ENCODE measurements around the gene DPYSL3. TPM values are rescaled to one million over a fixed set of nuclear protein-coding genes. Genes with fewer than 3 reads are reported as not detected.

Gene DPYSL3
- total and polyA plus RNA-seq, 4 donors, result 200 to 624 (median 447) TPM

DNA sequence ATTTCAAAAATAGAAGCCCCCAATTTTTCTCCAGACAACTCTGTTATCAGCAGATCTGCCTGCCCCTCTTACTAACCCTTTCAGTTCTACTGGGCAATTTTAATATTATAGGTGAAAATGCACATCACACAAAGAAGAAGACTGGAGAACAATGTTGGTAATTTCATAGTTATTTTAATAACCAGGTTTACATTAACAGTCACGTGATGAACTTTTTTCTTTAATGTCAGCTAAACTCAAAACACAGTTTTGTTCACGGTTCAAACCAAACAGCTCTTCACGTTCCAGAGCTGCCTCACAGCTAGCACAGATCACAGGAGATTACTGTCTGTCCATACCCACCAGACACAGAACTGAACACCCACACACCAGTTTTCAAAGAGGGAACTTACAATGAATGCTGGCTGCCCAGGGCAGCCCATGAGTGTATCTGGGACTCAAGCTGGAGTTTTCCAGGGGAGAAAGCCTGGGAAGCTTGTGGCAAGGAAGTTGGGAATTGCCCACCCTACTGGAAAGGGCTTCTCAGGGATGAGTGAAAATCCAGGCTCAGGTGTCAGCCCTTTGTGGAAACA lies 119.1 kb downstream of the DPYSL3 start:
- H3K27ac ChIP-seq (ENCODE audit: low read depth, low read length), result no peak overlapping the region
- H3K36me3 ChIP-seq (ENCODE audit: control insufficient read depth, insufficient read depth, low read length), result peaks cover 30% of the 10 kb centered on the region
- peaks cover 6% of the 10 kb centered on the region for H3K4me1 ChIP-seq (ENCODE audit: control insufficient read depth, insufficient read depth, low read length)
- H3K4me3 ChIP-seq (ENCODE audit: low read depth, low read length), result no peak overlapping the region
- 90% methylated on average over 3 of the region's 3 CpGs for WGBS (ENCODE audit: insufficient coverage)
- H3K9me3 ChIP-seq (ENCODE audit: control insufficient read depth, insufficient read depth, low read length), result no peaks in the 10 kb centered on the region
- H3K27me3 ChIP-seq (ENCODE audit: control insufficient read depth, insufficient read depth, low read length), result no peaks in the 10 kb centered on the region
- no peak for DNase-seq (ENCODE audit: low read depth in 4 of 6, low spot score in 6 of 6)

DNA sequence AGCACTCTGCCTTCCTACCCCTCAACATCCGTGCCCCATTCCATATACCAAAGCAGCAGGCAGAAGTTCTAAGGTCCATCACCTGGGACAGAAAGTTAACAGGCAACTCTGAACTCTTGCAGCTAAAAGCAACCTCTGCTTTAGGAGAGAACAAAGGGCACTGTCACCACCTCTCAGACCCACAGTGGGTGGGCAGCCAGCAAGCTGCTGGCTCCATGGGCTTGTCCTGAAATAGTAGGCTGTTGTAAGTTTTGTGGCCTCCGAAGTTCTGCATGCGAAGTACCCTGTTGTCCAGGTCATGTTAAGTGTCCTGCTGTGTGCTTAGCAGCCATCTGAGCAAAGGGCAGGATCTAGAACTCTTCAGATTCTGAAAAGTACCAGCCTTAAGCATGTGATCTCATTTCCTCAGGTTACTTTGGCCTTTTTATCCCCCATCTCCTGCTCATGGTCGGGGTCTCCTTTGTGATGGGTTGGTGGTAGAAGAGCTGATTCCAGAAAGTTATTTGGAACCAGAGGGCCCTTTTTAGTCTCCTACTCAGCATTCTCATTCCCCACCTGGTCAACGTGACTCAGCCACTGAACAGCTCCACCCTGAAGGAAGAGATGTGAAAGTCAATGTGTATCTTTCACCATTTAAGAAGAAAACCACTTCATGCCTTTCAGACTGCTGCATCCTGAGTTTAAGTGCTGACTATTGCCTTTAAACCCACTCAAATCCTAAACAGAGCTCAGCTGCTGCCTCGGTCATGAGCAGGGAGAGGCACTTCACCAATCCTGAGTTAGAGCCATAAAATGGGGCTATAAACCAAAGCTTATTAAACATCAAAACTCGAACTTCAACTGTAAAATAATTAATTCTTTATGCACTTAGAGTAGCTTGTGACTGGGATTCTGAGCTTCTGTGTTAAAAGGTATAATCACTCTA lies 121.4 kb downstream of the DPYSL3 start:
- H3K27ac ChIP-seq (ENCODE audit: low read depth, low read length), result no peak overlapping the region
- peaks cover 6% of the 10 kb centered on the region for H3K4me1 ChIP-seq (ENCODE audit: control insufficient read depth, insufficient read depth, low read length)
- no peaks in the 10 kb centered on the region for H3K27me3 ChIP-seq (ENCODE audit: control insufficient read depth, insufficient read depth, low read length)
- 33% methylated on average over 2 of the region's 7 CpGs for WGBS (ENCODE audit: insufficient coverage)
- peak in 1 of 6 donors; percentile 26 for DNase-seq (ENCODE audit: low read depth in 4 of 6, low spot score in 6 of 6)
- H3K36me3 ChIP-seq (ENCODE audit: control insufficient read depth, insufficient read depth, low read length), result peaks cover 14% of the 10 kb centered on the region
- H3K4me3 ChIP-seq (ENCODE audit: low read depth, low read length), result no peak overlapping the region
- no peaks in the 10 kb centered on the region for H3K9me3 ChIP-seq (ENCODE audit: control insufficient read depth, insufficient read depth, low read length)

DNA sequence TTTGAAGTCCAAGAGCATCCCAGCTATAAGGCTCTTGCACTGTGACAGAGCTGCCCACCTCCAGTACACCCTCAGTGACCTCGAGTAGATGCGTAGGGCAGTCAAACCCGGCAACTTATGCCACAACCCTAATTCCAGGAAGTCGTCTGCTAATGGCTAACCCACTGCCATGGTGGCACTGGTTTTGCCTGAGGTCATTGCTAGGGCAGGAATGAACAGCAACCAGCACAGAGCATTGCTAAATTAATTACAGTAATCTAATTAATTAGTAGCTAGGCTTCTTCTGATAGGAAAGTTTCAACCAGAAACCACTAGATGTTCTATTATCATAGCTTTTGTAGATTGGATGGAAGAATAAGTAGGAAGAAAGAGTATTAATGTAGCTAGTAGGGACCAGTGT lies 122.8 kb downstream of the DPYSL3 start:
- Histone ChIP-seq H3K27me3 (ENCODE audit: control insufficient read depth, insufficient read depth, low read length) (no peaks in the 10 kb centered on the region), H3K4me1 (ENCODE audit: control insufficient read depth, insufficient read depth, low read length) (peaks cover 6% of the 10 kb centered on the region), H3K9me3 (ENCODE audit: control insufficient read depth, insufficient read depth, low read length) (no peaks in the 10 kb centered on the region), H3K27ac (ENCODE audit: low read depth, low read length) (no peak overlapping the region), H3K36me3 (ENCODE audit: control insufficient read depth, insufficient read depth, low read length) (peaks cover 7% of the 10 kb centered on the region), H3K4me3 (ENCODE audit: low read depth, low read length) (no peak overlapping the region)
- WGBS (ENCODE audit: insufficient coverage), result 77% methylated on average over 4 of the region's 4 CpGs
- no peak for DNase-seq (ENCODE audit: low read depth in 4 of 6, low spot score in 6 of 6)

DNA sequence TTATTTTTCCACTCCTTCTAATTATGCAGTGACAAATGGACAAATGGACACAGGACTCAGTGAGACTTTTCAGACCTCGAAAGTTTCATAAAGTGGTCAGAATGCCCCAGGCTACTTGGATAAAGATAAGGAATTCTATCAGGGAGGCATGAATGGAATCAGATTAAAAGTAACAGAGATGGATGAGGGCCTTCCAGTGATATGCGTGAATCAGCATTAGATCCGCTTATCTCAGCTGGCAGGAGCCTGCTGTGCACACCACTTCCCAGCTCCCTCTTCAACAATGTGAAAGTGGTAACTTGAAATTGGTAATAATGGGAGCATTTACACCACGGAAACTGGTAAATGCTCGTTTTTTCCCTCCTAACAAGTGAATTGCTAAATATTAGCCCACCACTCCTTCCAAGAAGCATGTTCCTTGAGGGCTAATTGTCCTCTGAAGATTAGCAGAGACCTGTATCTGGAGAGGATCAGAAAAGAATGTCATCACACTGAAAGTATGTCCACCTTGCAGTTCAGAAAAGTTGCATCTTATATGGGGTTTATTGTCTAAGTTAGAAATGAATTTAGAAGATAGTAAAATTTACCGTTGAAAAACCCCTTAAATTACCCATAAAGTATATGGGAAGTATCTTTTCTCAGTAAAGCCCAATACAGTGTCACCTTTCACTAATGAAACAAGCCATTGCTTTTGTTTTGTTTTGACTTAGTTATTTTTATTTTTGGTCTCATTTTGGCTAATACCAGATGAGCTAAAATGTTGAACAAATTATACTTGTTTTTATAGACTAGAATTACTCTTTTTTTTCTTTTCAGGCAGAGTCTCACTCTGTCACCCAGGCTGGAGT lies 125.3 kb downstream of the DPYSL3 start:
- Histone ChIP-seq H3K4me3 (ENCODE audit: low read depth, low read length) (no peak overlapping the region), H3K4me1 (ENCODE audit: control insufficient read depth, insufficient read depth, low read length) (peaks cover 6% of the 10 kb centered on the region), H3K27me3 (ENCODE audit: control insufficient read depth, insufficient read depth, low read length) (no peaks in the 10 kb centered on the region), H3K27ac (ENCODE audit: low read depth, low read length) (no peak overlapping the region), H3K9me3 (ENCODE audit: control insufficient read depth, insufficient read depth, low read length) (no peaks in the 10 kb centered on the region), H3K36me3 (ENCODE audit: control insufficient read depth, insufficient read depth, low read length) (no peaks in the 10 kb centered on the region)
- no peak for DNase-seq (ENCODE audit: low read depth in 4 of 6, low spot score in 6 of 6)
- WGBS (ENCODE audit: insufficient coverage), result no CpG with 5 or more reads among the region's 6 CpGs

DNA sequence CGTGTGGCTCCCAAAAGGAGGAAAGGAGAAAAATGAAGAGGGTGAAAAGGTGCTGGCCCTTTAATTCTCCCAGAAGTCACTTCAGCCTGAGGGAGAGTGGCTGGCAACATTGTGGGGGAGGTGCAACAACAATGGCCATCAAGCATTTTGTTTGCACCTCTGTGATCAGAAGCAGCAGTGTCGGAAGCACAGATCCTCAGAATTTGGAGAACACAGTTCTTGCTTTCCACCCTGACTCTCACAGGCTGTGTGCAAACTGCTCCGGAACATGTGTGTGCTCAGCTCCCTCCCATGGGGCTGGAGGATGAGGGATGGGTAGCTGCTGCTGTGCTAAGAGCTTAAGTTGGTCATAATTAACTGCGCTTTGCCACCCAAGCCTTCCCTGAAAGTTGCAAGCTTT lies 127.1 kb downstream of the DPYSL3 start:
- Histone ChIP-seq H3K9me3 (ENCODE audit: control insufficient read depth, insufficient read depth, low read length) (no peaks in the 10 kb centered on the region), H3K4me1 (ENCODE audit: control insufficient read depth, insufficient read depth, low read length) (peaks cover 3% of the 10 kb centered on the region), H3K4me3 (ENCODE audit: low read depth, low read length) (peak overlapping the region; percentile 17), H3K36me3 (ENCODE audit: control insufficient read depth, insufficient read depth, low read length) (no peaks in the 10 kb centered on the region), H3K27me3 (ENCODE audit: control insufficient read depth, insufficient read depth, low read length) (no peaks in the 10 kb centered on the region), H3K27ac (ENCODE audit: low read depth, low read length) (no peak overlapping the region)
- peak in 1 of 6 donors; percentile 67 for DNase-seq (ENCODE audit: low read depth in 4 of 6, low spot score in 6 of 6)
- 75% methylated on average over 2 of the region's 4 CpGs for WGBS (ENCODE audit: insufficient coverage)

DNA sequence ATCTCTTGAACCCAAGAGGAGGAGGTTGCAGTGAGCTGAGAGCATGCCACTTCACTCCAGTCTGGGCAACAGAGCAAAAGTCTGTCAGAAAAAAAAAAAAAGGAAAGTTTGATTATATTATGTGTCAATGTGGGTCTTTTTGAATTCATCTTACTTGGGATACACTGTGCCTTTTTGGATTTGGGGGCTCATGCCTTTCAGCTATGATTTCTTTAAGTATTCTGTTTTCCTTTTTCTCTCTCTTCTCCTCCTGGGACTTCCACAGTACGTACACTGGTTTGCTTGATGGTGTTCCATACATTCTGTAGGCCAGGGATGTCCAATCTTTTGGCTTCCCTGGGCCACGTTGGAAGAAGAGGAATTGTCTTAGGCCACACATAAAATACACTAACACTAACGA lies 128.3 kb downstream of the DPYSL3 start:
- Histone ChIP-seq H3K27ac (ENCODE audit: low read depth, low read length) (no peak overlapping the region), H3K4me3 (ENCODE audit: low read depth, low read length) (no peak overlapping the region), H3K4me1 (ENCODE audit: control insufficient read depth, insufficient read depth, low read length) (no peaks in the 10 kb centered on the region), H3K9me3 (ENCODE audit: control insufficient read depth, insufficient read depth, low read length) (no peaks in the 10 kb centered on the region), H3K27me3 (ENCODE audit: control insufficient read depth, insufficient read depth, low read length) (no peaks in the 10 kb centered on the region), H3K36me3 (ENCODE audit: control insufficient read depth, insufficient read depth, low read length) (no peaks in the 10 kb centered on the region)
- no CpG with 5 or more reads among the region's 3 CpGs for WGBS (ENCODE audit: insufficient coverage)
- DNase-seq (ENCODE audit: low read depth in 4 of 6, low spot score in 6 of 6), result no peak

DNA sequence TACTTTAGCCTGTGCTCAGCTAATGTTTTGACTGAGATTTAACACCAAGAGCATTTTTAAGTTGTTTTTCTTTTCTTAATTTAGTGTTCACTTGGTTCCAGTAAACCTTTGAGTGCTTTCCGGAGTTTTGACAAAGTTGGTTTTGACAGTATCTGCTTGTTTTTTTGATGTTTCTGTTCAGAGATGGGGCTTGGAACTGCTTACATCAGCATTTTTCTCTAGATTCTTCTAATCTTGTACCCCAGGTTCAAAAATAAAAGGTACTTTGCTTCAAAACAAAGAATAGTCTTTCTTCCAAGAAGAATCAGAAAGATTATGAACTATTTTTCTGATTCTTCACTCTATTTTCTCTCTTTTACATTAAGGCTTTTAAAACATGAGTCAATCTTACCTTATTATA lies 132.2 kb downstream of the DPYSL3 start:
- Histone ChIP-seq H3K4me3 (ENCODE audit: low read depth, low read length) (no peak overlapping the region), H3K27ac (ENCODE audit: low read depth, low read length) (no peak overlapping the region), H3K36me3 (ENCODE audit: control insufficient read depth, insufficient read depth, low read length) (no peaks in the 10 kb centered on the region), H3K27me3 (ENCODE audit: control insufficient read depth, insufficient read depth, low read length) (no peaks in the 10 kb centered on the region), H3K9me3 (ENCODE audit: control insufficient read depth, insufficient read depth, low read length) (no peaks in the 10 kb centered on the region), H3K4me1 (ENCODE audit: control insufficient read depth, insufficient read depth, low read length) (no peaks in the 10 kb centered on the region)
- DNase-seq (ENCODE audit: low read depth in 4 of 6, low spot score in 6 of 6), result no peak
- no CpG with 5 or more reads among the region's 1 CpG for WGBS (ENCODE audit: insufficient coverage)

DNA sequence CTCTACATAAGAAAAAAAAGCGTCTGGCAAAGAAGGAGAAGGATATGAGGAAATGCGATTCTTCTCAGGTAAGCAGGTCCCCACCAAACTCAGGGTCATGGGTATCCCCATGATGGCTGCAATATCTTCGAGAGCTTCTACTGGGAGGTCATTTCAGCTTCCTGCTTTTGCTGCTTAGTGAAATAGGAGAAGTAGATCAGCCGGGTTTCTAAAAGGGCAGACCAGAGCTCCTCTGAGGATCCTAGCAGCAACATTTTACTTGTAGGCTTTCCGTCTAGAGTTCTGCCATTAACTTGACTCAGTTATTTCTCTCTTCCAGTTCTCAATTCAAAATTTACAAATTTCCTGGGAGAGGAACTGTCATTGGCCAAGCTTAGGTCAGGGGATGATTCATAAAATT lies 134.7 kb downstream of the DPYSL3 start:
- DNase-seq (ENCODE audit: low read depth in 4 of 6, low spot score in 6 of 6), result no peak
- 60% methylated on average over 1 of the region's 5 CpGs for WGBS (ENCODE audit: insufficient coverage)
- H3K9me3 ChIP-seq (ENCODE audit: control insufficient read depth, insufficient read depth, low read length), result no peaks in the 10 kb centered on the region
- H3K27me3 ChIP-seq (ENCODE audit: control insufficient read depth, insufficient read depth, low read length), result no peaks in the 10 kb centered on the region
- no peaks in the 10 kb centered on the region for H3K36me3 ChIP-seq (ENCODE audit: control insufficient read depth, insufficient read depth, low read length)
- H3K4me3 ChIP-seq (ENCODE audit: low read depth, low read length), result no peak overlapping the region
- no peaks in the 10 kb centered on the region for H3K4me1 ChIP-seq (ENCODE audit: control insufficient read depth, insufficient read depth, low read length)
- no peak overlapping the region for H3K27ac ChIP-seq (ENCODE audit: low read depth, low read length)

DNA sequence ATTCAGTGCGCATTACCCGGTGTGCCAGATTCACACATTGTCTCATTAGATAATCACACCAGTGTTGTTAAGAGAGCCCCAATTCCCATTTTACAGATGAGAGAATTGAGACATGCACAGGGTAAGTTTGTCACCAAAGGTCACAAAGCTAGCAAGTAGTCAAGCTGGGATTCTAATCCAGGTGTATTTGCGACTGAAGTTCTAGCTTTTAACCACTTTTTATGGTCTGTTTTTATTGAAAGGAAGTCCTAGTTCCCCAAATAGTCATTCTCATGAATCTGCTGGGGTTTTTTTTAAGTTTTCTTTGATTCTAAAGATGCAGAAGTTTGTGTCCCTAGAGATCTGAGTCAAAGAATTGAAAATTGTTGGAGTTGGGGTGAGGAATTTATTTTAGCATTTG lies 136.5 kb downstream of the DPYSL3 start:
- Histone ChIP-seq H3K9me3 (ENCODE audit: control insufficient read depth, insufficient read depth, low read length) (no peaks in the 10 kb centered on the region), H3K4me1 (ENCODE audit: control insufficient read depth, insufficient read depth, low read length) (no peaks in the 10 kb centered on the region), H3K27me3 (ENCODE audit: control insufficient read depth, insufficient read depth, low read length) (no peaks in the 10 kb centered on the region), H3K36me3 (ENCODE audit: control insufficient read depth, insufficient read depth, low read length) (no peaks in the 10 kb centered on the region), H3K4me3 (ENCODE audit: low read depth, low read length) (no peak overlapping the region), H3K27ac (ENCODE audit: low read depth, low read length) (no peak overlapping the region)
- no peak for DNase-seq (ENCODE audit: low read depth in 4 of 6, low spot score in 6 of 6)
- 80% methylated on average over 1 of the region's 3 CpGs for WGBS (ENCODE audit: insufficient coverage)
